Medulla oblongata (tissue), 1 donor: Measurements from ENCODE around the gene IGSF9.

Experiments
- DNase-seq: peaks from one replicate; pipeline ENCODE4 v3.0.0-alpha.2; 2015; ENCODE audit errors: extremely low spot score

Gene IGSF9

DNA sequence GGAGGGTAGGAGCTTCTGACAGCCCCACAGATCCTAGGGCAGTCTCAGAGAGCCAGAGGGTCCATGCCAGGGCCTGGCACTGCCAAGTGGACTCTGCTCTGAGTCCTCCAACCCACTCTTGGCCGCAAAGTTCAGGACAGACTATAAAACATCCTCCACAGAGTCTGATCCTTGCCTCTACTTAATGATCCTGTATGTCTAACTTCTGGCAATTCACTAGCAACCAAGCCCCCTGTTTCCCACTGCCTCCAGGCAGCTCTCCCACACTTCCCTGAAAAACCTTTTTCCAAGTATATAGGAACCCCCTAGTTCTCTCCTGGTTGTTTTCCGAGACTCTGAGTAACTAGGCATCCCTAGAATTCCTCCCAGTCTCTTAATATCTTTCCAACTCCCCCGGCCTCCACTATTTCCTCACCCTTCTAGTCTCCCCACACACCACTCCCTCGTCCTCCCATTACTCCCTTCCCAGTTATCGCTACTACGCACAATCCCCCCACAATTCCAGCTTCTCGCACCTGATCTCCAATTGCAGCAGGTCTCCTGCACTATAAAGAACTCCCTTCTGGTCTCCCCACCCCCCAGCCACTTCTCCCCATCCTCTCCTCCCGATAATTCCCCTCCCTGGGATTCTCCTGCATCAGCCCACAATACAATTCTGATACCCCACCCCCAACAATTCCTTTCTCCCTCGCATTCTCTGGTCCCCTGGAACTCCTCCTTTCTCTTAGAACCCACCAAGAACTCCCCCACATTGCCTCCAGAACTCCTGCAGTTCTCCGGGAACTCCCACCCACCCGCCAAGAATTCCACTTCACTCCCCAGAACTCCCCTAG is 574 bp downstream of the IGSF9 start:
- no peak for DNase-seq

DNA sequence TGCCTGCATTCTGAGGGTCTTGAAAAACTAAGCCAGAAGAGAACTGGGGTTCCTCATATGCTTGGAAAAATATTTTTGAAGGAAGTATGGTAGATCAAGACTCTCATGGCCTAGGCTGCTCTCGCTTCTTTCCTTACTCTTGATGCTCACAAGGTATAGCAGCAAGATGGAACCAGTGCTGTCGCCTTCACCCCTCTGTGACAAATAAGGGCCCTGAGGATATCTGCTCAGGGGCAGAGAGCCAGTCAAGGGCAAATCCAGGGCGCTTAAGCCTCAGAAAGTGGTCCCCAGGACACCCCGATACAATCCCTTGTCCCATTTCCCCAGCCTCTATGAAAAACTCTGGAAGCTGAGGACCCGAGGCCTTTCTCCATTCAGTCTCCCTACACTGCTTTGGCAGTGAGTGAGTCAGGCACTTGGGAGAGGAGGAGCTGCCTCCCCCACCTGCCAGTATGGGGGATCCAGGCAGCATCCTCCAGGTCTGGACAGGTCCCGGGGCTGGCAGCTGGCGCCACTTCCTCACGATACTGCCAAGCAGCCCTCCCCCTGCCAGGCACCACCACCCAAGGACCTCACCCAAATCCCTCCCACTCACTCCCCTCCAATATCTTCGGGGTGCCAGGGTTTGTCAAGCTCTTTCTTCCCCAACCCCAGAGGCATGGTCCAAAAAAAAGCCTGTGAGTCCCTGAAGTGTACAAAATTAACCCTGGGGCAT is 1.3 kb downstream of the IGSF9 start:
- no peak for DNase-seq

DNA sequence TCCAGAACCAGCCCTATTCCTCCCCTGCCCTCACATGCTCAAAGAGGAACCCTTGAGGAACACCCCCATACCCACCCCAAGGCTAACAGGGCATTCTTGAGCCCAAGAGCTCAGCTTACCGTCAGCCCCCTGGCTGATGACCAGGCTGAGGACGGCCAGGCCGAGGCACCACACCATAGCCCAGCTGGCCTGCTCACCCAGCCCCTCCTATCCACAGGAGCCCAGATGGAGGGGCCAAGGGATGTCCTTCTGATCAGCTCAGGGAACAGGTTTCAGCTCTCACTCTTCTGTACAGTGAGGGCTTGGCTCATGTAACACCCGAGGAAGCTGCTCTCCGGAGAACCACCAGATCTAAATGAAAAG is 2.2 kb downstream of the IGSF9 start:
- no peak for DNase-seq

DNA sequence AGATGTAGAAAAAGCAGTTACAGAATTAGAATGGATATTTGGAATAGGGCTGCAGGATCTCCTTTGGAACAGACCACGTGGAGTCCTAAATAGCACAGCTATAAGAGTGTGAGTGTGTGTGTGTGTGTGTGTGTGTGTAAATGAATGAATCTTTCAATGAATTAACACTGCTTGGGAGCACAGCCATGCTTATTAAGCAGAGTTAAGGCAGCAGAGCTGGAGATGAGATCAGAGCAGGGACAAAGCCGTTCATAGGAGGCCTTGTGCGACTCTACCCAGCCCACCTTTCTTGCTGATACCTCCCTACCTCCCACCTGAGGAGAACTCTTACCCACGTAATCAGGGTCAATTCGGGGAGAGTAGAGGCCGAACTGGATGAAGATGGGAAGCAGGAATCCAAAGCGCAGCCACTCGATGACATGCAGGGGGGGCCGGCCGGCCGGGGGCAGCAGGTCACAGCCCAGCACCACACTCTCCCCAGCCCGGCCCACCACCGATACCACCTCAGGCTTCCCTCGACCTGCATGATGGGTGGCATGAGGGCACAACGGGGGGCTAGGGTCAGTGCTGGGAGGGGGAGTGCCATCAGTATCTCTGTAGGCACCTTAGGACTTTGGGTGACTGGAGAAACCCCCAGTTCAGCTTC is 2.7 kb downstream of the IGSF9 start:
- DNase-seq: no peak

DNA sequence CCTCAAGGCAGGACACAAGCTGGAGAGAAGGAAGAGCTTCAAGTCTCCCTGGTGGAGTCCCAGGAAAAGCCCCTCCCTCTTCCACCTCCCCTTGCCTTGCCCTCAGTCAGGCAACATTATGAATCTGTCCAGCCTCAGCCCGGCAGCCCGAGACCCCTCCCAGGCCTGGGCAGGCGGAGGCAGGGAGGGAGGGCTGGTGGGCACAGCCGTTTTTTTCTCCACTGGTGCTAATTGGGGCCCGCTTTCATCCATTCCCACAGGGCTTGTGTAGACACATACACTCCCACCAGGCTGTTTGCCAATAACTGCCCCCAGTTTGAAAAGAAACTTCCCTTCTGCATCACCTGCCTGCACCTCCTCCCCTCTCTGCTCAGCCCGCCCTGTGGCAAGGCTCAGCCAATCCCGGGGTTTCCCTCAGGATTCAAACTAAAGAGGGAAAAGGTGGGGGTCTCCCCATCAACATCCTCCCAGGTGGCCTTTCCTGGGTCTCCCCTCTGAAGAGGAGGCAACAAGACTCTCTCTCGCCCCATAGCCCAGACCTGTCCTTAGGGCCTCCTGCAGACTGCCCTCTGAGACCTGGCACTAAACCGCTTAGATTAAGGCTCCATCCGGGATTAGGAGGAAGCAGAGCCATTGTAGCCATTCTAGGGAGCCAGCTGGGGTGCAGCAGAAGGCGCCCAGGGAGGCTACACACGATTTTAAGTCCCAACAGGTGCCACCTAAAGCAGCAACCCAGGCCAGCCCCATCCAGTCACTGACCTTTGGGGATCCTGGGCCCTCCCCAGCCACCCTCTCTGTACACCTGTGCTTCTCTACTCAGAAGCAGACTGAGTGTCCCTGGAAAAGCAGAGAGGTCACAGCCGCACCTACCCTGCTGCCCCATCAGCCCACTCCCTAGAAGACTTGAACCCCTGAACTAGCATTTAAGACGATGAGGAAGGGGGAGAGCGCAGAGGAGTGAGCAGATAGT is 3.5 kb downstream of the IGSF9 start:
- DNase-seq: no peak

DNA sequence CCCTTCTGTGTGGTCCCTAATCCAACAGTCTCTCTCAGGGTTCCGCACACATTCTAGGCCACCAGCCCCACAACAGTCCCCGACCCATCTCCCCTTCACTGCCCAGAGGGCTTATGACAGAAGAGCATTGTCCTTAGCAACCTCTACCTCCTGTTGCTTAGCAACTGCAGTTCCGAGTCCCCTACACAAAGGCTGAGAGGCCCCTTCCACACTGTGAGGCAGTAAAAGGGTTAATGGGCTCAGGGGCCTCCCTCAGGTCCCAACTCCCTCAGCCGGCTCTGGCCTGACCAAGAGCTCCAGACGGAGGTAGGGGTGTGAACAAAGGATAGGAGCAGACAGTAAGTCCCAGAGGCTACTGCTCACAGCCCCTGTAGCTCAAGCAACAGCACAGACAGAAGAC is 4.3 kb downstream of the IGSF9 start:
- no peak for DNase-seq

DNA sequence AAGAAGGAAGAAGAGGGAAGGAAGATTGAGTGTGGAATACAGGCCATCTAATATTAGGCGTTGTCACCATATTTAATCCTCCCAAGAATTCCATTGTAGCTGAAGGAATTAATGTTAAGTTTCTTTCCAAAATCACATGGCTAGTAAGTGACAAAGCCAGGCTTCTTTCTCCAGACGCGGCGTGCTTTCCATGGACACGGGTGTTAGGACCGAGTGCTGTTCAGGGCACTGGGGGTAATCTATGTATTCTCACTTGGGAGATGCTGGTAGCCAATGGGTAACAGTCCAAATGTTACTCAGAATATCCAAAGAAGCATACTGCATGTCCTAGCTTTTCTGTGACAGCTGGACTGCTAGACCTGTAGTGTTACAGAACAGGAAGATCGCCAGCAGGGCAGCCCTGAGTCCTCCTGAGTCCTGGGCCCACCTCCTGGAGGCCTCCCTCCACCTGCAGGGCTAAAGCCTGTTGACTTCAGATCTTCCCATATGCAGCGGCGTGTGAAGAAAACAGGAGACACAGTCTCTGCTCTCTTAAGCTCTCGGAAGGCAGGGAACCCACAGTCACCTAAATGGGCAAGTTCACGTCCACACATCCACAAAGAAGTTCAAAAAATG is 5.3 kb downstream of the IGSF9 start:
- DNase-seq: no peak

DNA sequence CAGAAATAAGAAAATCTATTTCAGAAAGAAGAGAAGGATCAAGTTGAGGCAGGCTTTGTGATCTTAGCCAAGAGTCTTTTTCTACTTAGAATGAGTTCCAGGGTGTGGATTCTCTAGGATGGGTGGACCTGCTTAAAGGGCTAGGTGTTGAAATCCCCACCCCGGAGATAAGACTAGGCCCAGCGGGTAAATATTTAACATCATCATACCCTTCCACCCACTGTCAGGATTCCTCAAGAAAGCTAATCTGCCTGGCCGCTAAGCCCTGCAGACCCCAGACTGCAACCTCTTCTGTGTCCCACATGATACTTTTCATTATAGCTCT is 5.8 kb downstream of the IGSF9 start:
- no peak for DNase-seq

DNA sequence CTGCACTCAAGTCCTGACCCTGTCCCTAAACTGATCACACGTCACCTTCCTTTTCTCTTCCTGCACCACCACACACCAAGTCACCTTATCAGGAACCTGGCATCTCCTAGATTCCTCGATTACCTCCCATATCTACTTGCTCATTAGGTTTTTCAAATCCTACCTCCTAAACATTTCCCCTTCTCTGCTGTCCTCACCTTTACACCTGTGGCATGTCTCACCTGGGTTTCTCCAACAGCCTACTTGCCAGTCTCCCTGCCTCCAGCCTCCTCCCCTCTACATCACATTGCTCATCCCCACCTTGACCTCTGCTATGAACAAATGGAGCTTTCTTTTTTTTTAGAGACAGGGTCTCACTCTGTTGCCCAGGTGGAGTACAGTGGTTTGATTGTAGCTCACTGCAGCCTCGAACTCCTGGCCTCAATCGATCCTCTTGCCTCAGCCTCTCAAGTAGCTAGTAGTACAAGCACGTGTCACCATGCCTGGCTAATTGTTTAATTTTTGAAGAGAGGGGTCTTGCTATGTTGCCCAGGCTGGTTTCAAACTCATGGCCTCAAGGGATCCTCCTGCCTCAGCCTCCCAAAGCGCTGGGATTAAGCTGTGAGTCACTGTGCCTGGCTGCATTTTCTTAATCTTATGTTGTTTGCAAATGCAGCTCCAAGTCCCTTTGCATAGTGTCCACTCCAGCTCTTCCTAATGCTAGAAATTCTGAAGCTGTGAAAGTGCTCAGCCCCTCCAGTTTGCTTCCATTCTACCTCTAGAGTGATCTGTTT is 6.3 kb downstream of the IGSF9 start:
- no peak for DNase-seq

DNA sequence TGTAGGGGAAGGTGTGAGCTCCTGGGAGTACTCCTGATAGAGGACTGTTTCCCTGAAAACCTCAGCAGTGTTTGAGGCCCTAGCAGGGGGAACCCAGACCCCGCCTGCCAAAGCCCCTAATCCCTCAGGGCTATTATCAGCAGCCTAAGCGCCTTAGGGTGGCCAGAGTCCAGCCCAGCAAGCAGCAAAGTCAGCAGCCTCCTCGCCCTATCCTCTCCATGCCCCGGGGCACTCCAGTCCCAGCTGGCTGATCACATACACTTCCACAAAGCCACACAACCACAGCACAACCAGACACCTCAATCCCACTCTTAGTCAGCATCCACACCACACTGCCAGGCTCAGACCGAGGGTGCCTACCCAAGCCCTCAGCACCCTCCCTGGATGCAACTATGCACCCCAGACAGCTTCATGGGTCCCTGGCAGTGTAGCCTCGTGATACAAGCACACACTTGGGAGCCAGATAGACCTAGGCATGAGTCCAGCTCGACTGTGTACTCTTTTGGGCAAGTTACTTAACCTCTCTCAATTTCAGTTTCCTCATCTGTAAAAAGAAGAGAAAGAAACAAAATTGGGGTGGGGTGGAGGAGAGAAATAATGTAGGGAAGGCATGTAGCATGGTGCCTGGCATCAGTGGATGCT is 7.1 kb downstream of the IGSF9 start:
- no peak for DNase-seq

DNA sequence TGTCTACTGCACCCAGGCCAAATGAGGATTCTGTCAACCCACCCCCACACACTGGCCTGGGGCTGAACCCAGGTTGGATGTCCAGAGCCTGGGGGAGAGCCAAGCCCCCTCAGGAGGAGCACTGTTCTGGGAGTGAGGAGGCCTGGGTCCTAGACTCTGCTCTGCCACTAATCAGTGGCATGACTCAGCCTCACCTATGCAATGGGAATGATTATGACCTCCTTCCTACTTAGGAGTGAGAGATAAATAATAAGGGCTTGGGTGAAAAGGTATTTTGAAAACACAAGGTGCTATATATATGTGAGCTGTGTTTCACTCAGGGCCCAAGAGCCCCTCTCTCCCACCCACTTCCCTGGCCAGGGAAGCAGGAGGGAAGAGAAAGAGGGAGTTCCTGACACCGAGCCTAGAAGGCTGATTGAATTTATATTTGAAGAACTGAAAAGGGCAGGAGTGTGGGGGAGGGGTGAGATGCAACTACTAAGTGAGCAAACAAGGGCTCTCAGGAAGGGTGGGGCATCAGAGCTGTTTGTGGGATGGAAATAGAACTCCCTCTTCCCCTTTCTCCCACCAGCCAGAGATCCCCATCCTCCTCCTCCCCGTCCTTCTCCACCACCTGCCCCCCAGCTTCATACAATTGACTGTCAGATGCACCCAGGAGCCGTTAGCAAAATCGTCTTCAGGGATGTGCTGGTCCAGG is 8.2 kb downstream of the IGSF9 start:
- no peak for DNase-seq

DNA sequence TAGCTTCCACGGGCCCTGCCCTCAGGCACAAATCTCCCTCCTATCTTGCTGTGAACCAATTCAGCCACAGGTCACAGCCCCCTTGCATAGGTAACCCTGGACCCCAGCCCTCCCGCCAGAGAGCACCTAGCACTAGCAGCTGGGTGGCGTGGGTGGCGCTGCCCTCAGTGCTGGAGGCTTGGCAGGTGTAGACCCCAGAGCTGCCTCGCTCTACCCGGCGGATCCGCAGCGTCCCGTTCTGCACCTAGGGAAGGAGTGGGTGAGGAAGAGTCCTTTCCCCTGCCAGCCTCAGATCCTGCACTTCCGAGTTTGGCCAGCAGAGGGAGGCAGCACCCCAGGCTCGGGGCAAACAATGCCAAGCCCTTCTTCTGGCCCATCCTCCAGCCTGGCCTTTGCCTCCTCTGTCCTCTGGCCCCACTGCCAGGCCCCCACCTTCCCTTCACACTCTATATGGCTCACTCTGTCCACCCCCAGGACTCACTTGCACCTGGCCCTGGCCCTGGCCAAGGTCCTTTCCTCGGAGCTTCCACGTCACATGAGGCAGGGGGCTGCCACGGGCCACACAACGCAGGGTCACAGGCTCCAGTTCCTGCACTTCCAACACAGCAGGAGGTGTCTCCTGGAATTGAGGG is 9.0 kb downstream of the IGSF9 start:
- peak; percentile 32 for DNase-seq

DNA sequence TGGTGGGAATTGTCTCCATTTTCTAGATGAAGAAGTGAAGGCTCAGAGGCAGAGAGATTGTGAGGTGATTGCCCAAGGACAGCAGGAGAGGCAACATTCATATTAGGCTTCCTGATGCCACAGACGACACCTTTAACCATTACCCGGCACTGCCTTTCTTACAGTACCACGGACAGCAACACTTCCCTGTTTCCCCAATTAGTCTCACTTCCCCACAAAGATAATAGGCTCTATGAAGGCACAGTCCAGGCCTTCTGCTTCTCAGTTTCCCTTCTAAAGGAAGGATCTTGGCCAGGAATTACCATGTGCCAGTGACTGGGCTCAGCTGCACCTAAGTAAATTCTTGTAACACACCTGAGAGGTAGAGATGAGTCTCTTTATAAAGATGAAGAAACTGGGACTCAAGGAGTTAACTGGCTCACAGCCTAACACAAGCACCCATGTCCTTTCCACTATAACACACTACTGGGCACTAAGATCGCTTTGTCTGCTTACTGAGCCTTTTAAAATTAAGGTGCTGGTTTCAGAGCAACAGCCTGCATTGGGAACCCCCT is 9.6 kb downstream of the IGSF9 start:
- no peak for DNase-seq

DNA sequence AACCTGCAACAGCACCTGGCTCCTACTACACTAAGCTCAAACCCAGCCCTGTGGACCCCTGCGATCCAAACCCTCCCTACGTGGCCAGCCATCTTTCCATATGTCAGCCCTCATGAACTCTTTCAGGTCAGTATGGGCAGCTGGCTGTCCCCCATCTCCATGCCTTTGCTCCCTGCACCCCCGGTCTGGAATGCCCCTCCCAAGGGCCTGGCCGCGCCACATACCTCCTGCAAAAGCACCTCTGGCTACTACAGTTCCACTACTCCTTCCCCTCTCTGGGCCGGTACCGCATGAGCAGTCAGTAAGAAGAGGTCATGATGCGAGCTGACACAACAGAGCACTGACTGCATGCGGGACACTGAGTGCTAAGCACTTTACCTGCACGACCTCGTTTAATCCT is 10.1 kb downstream of the IGSF9 start:
- DNase-seq: no peak

DNA sequence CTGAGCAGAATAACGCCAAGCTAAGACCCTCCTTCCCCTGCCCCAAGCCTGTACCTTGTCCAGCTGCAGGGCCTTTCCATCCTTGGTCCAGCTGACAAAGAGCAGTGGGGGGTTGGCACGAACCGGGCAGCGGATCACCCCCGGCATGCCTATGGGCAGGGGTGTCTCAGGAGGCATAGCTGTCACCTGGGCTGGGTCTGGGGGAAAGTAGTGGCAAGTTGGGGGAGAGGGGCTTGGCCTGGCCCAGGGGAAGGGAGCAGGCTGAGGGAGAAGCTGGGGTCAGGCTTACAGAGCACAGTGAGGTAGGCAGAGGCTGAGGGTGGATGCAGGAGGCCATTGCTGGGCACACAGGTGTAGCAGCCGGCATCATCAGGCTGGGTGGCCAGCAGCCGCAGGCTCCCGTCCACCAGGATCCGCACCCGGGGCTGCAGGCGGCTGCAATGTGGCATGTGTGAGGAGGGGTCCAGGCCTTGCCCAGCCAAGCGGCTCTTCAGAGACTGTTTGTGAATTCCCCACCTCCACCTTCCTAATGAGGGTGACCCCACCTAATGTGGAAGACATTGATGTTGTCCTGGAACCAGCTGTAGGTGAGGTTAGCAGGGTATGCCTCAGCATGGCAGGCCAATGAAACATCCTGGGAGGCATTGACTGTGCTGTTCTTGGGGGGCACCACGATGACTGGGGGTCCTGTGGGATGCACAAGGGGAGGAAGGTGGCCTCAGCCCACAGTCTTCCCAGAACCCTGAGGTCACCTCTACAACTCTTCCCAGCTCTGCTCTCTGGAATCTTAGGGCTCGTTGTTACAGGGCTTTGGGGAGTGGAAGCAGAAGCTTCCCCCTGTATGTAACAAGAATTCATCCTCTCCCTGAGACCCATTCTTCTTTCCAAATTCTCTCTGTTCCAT is 11.0 kb downstream of the IGSF9 start:
- no peak for DNase-seq

DNA sequence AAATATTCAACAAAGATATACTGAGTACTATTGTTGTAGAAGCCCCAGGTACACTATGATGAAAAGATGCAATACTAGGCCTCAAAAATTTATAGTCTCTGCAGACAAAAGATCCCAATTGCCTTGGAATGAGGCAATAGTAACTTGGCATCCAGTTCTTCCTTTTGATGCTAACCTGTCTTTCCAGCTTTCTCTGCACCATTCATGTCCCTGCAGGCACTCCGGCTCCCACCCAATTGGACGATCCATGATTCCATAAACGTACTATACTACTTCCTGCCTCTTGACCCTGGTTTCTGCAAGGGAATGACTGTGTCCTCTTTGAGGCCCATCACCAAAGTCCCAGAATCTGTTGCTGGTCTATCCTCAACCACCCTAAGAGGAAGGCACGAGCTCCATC is 12.1 kb downstream of the IGSF9 start:
- no peak for DNase-seq
